Measurements from ENCODE around the gene PRSS36.

- TF ChIP-seq SP1 (IDR thresholded peaks at IDR 0.05) (no peak), SUZ12 (IDR thresholded peaks at IDR 0.05) (no peak), NFRKB (IDR thresholded peaks at IDR 0.05) (no peak), HDGF (IDR thresholded peaks at IDR 0.05; ENCODE audit: borderline replicate concordance) (no peak)
- TF ChIP-seq, protein P1, sequence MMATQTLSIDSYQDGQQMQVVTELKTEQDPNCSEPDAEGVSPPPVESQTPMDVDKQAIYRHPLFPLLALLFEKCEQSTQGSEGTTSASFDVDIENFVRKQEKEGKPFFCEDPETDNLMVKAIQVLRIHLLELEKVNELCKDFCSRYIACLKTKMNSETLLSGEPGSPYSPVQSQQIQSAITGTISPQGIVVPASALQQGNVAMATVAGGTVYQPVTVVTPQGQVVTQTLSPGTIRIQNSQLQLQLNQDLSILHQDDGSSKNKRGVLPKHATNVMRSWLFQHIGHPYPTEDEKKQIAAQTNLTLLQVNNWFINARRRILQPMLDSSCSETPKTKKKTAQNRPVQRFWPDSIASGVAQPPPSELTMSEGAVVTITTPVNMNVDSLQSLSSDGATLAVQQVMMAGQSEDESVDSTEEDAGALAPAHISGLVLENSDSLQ (IDR thresholded peaks at IDR 0.05), result no peak
These were observed 17.4 kb upstream of the PRSS36 start for GRCh38 chr16:31167315-31167714.
